GM18951 (cell line): Measurements from ENCODE around the gene DUOX2.

Experiments
- POLR2A ChIP-seq: IDR thresholded peaks from 4 replicates; pipeline ENCODE4 v1.6.1; 2011; ENCODE audit warnings: mild to moderate bottlenecking; ENCODE audit not compliant: insufficient read length, insufficient read depth; ENCODE audit errors: extremely low read depth
- in situ Hi-C: fragments of 300-500 bp; cut with MboI; formaldehyde crosslinking; loops from one replicate; pipeline ENCODE4 v1.12.0; 2022; ENCODE audit warnings: low sequenced_read_pairs, mixed read lengths, inconsistent platforms; ENCODE audit not compliant: unreplicated experiment

Gene DUOX2

GRCh38 chr15:45114076-45114750 lies at the start of gene DUOX2, which contains the start of gene DUOXA2:
Gene DUOX2 (minus strand): TSS chr15:45114172. CDS start chr15:45113411, 761 bp downstream.
Gene DUOXA2 (plus strand): TSS chr15:45114326. CDS start chr15:45114606, 280 bp downstream.
- no peak for TF ChIP-seq POLR2A
- in situ Hi-C loops, result no loop called here

GRCh38 chr15:45163508-45163856 lies 49.5 kb upstream of the DUOX2 start:
- TF ChIP-seq POLR2A, result no peak
- in situ Hi-C loops, result no loop called here

DNA sequence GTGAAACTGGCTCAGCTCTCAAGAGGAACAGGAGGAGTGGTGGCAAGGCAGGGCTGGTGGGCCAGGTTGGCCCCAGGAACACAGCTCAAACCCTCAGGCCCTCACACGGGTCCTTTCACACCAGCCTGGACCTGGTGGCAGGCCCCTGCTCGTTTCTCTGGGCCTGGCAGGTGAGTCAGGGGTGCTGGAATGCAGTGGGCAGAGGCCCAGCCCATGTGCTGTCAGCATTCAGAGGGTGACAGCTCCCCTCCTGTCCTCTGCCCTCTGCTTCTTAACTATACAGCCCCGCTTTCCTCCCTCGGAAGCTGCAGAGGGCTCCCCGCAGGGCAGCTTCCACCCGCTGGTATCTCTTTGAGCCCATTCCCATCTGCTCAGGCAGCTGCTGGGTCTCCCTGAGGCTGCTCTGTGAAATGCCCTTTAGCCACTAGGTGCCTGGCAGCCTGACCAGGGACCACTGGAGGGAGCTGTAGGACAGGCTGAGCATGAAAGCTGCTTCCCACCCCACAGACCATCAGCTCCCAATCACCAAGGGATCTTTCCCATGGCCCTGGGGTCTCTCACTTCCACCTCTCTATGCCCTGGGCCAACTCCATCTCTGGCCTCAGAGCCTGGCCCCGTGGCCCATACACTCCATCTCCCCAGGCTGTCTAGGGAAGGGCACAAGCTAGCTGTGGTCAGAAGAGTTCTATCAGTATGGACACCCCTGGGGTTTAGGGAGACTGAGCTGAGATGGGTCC lies 49.0 kb upstream of the DUOX2 start:
- in situ Hi-C loops, result no loop called here

DNA sequence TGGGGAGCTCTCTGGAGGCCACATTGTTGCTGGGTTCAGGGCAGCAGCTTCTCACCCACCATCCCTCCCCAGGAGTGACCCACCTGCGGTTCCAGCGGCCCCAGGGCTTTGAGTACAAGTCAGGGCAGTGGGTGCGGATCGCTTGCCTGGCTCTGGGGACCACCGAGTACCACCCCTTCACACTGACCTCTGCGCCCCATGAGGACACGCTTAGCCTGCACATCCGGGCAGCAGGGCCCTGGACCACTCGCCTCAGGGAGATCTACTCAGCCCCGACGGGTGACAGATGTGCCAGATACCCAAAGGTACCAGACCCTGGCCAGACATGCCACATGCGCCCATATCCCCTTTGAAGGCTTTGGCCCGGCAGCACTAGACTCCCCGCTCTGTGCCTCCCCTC lies 47.7 kb upstream of the DUOX2 start:
- in situ Hi-C loops, result no loop called here
- no peak for TF ChIP-seq POLR2A

More for the DNA sequence above, 49.0 kb upstream of the DUOX2 start:
- no peak for TF ChIP-seq POLR2A

DNA sequence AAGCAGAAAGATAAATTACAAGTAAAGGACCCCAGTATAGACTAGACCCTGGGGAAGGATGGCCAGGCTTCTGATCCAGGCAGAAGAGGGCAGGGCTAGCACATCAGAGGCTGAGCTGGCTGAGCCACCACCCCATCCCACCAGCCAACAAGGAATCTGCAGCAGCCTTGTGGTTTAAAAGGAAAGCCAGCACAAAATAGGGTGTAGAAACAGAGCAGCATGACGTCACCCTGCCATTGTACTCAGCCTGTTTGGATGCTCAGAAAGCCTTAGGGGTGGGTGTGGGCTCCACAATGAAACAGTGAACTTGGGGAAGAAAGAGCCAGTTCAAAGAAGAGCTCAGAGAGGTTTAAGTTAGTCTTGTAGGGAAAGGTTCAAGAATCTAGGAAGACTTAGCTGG lies 44.0 kb upstream of the DUOX2 start:
- no peak for TF ChIP-seq POLR2A
- in situ Hi-C loops, result no loop called here

DNA sequence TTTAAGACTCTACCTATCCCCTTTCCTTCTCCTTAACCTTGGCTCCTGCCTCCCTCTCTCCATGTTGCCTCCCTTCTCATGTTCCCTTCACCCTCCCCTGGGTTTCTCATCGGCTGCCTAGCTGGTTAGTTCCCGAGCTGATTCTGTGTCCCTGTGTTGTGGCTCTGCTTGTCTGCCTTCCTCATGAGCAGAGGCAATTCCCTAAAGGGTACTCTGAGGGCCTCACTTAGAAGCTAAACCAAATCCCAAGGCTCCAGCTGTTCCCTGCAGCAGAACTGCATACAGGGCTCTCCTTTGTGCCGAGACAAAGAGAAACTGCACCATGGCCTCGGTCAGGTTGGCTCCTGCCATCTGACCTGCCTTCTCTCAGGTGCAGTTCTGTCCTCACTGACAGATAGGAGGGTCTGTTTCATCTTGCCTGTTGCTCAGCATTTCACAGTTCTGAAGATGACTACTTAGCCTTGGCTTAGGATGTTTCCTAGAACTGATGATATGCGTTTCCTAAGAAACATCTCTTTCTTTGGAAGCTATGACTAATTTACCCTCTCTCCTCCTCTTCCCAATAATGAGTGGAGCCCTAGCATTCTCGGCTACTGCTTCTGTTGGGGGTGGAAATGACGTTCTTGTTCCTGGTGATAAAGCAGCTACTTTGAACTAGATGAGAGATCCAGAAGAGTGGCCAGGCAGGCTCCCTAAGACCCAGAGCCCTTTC lies 42.9 kb upstream of the DUOX2 start:
- TF ChIP-seq POLR2A, result no peak

DNA sequence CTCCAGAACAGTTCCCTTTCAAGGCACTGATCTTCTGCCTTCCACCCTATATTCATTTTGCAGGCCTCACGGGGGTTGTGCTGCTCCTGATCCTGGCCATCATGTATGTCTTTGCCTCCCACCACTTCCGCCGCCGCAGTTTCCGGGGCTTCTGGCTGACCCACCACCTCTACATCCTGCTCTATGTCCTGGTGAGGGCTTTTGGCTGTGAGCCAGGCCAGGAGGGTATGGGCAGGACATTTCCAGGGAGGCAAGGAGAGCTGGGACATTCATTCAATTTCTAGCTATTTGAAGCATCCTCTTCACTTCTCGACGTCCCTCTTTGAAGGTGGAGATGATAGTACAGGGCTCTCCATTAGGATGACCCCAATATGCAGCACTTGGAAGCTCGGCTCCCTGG lies 41.8 kb upstream of the DUOX2 start:
- in situ Hi-C loops, result no loop called here
- no peak for TF ChIP-seq POLR2A

More for the DNA sequence above, 42.9 kb upstream of the DUOX2 start:
- in situ Hi-C loops, result no loop called here

GRCh38 chr15:45151998-45152828 lies 38.2 kb upstream of the DUOX2 start:
- in situ Hi-C loops, result no loop called here
- TF ChIP-seq POLR2A, result no peak

GRCh38 chr15:45150997-45151396 lies 37.0 kb upstream of the DUOX2 start:
- in situ Hi-C loops, result no loop called here
- TF ChIP-seq POLR2A, result no peak

GRCh38 chr15:45150481-45150880 lies 36.5 kb upstream of the DUOX2 start:
- in situ Hi-C loops, result no loop called here
- no peak for TF ChIP-seq POLR2A

DNA sequence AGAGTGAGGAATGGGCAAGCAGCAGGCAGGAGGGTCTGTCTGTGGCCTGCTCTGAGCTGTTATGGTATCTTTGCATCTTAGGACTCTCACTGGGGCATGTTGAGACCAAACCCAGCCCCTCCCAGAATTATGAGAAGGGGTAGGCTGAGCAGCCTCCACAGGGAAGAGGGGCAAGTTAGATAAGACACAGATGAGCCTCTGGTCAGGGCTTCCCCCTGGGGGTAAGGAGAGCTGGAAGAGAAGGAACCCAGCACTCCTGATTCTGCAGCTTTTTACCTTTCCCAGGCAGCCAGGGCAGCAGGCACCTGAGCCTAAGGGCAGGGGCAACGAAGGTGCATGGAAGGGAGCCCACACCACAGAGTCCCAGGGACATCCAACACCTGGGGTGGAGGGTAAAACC lies 35.1 kb upstream of the DUOX2 start:
- in situ Hi-C loops, result no loop called here
- no peak for TF ChIP-seq POLR2A

GRCh38 chr15:45148076-45149059 lies 34.4 kb upstream of the DUOX2 start:
- in situ Hi-C loops, result no loop called here

More at GRCh38 chr15:45148076-45149059, 34.4 kb upstream of the DUOX2 start:
- TF ChIP-seq POLR2A, result no peak
